Mesothelial cell of epicardium (in vitro differentiated cells): Measurements from ENCODE around the gene GGTLC1. TPM values are rescaled to one million over a fixed set of nuclear protein-coding genes. Genes with fewer than 3 reads are reported as not detected.

Experiments used
- DNase-seq, 2 experiments: peaks; one replicate each; pipeline ENCODE4 v3.0.0; 2021; ENCODE audit warnings: low spot score in 2 of 2; ENCODE audit not compliant: unreplicated experiment in 2 of 2
- H3K27ac Mint-ChIP-seq: 2 replicates; pipeline ENCODE4 v1.8.0; 2021; ENCODE audit warnings: mixed read lengths
- H3K27me3 Mint-ChIP-seq: 2 replicates; pipeline ENCODE4 v1.8.0; 2021; ENCODE audit warnings: low read depth, mixed read lengths
- H3K36me3 Mint-ChIP-seq: 2 replicates; pipeline ENCODE4 v1.8.0; 2021; ENCODE audit warnings: mixed read lengths
- H3K4me1 Mint-ChIP-seq: 2 replicates; pipeline ENCODE4 v1.8.0; 2021; ENCODE audit warnings: mixed read lengths
- H3K4me3 Mint-ChIP-seq: 2 replicates; pipeline ENCODE4 v1.8.0; 2021; ENCODE audit warnings: mild to moderate bottlenecking, moderate library complexity, mixed read lengths
- H3K9me3 Mint-ChIP-seq: 2 replicates; pipeline ENCODE4 v1.8.0; 2021; ENCODE audit warnings: mixed read lengths
- total RNA-seq: library from RNA; stranded (reverse); gene quantifications from 3 replicates; pipeline ENCODE4 v1.2.1, GENCODE V29; 2021
- TF ChIP-seq, protein P1 (sequence below): fragments of 200-600 bp; sonication (generic); IDR thresholded peaks from one replicate; pipeline ENCODE4 v1.5.0; 2021; ENCODE audit warnings: antibody characterized with exemption; ENCODE audit not compliant: unreplicated experiment

The GGTLC1 gene
- total RNA-seq, 1 donor from 2014 or later: not detected

DNA sequence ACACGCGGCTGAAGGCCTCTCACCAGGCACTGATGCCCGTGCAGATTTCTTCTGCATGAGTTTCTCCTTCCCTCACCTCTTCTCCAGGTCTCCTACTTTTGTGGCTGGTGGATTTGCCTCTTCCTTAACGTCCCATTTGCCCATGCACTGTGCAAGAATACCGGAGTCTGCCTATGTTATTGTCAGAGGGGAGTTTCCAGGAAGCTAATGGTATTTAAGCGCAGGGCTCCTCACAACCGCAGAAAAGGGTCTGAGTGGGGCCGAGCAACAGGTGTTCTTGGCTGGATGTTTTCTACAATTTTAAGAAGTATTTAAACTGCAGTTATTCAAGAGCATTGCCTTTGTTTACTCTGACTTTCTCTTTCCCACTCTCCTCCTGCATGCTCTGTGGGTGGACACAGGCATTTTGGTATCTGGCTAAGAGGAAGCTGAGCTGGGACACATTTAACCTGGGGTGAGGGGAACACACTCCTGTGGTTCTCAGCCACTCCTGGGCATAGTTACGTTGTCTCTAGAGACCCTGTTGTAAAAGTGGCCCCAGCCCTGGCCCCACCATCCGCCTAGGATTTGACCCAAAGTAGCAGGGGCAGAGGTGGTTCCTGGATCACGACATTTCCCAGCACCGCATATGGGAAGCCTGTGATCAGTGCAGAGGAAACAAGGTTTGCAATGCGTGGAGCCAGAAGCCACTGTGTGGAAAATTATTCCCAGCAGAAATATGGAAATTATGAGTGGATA is 34.4 kb downstream of the GGTLC1 start:
- no peak overlapping the region for H3K27ac Mint-ChIP-seq
- no peaks in the 10 kb centered on the region for H3K36me3 Mint-ChIP-seq
- no peaks in the 10 kb centered on the region for H3K9me3 Mint-ChIP-seq
- TF ChIP-seq, protein P1, sequence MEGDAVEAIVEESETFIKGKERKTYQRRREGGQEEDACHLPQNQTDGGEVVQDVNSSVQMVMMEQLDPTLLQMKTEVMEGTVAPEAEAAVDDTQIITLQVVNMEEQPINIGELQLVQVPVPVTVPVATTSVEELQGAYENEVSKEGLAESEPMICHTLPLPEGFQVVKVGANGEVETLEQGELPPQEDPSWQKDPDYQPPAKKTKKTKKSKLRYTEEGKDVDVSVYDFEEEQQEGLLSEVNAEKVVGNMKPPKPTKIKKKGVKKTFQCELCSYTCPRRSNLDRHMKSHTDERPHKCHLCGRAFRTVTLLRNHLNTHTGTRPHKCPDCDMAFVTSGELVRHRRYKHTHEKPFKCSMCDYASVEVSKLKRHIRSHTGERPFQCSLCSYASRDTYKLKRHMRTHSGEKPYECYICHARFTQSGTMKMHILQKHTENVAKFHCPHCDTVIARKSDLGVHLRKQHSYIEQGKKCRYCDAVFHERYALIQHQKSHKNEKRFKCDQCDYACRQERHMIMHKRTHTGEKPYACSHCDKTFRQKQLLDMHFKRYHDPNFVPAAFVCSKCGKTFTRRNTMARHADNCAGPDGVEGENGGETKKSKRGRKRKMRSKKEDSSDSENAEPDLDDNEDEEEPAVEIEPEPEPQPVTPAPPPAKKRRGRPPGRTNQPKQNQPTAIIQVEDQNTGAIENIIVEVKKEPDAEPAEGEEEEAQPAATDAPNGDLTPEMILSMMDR: no peak
- no peaks in the 10 kb centered on the region for H3K4me1 Mint-ChIP-seq
- peaks cover 29% of the 10 kb centered on the region for H3K27me3 Mint-ChIP-seq
- DNase-seq: no peak
- no peak overlapping the region for H3K4me3 Mint-ChIP-seq

DNA sequence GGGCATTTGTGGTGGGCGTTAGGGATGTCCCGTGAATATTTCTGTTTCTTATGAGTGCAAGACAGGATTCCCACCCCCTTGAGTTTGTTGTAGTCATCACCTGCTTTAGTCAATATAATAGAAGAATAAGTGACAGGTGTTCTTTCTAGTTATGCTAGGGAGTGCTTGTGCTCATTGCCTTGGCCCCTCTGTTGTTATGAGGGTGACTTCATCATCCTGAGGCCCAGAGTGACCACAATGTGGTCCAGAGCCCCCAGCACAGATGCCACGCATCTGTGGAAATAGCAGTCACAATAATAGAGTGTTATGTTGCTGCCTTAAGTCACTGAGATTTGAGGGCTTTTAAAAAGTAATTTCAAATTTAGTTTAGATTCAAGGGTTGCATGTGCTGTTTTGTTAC is 42.4 kb downstream of the GGTLC1 start:
- H3K4me1 Mint-ChIP-seq: no peaks in the 10 kb centered on the region
- H3K27ac Mint-ChIP-seq: no peak overlapping the region
- DNase-seq: no peak
- H3K27me3 Mint-ChIP-seq: peaks cover 32% of the 10 kb centered on the region
- no peak overlapping the region for H3K4me3 Mint-ChIP-seq
- TF ChIP-seq, protein P1: no peak
- no peaks in the 10 kb centered on the region for H3K9me3 Mint-ChIP-seq
- no peaks in the 10 kb centered on the region for H3K36me3 Mint-ChIP-seq

DNA sequence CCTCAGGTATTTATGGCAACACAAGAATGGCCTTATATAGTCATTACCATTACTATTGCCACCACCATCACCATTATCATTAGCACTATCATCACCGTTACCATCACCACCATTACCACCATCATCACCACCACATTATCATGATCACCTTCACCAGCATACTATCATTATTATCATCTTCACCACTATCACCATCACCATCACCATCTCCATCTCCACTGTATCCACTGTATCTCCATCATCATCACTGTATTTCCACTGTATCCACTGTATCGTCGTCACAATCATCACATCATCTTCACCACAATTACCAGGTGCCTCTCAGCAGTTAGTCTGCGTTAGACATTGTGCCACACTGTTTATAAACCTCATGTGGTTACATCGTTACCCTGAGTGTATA is 45.3 kb downstream of the GGTLC1 start:
- no peaks in the 10 kb centered on the region for H3K36me3 Mint-ChIP-seq
- H3K4me1 Mint-ChIP-seq: no peaks in the 10 kb centered on the region
- no peak for DNase-seq
- peaks cover 6% of the 10 kb centered on the region for H3K9me3 Mint-ChIP-seq
- H3K27ac Mint-ChIP-seq: no peak overlapping the region
- TF ChIP-seq, protein P1: no peak
- peaks cover 22% of the 10 kb centered on the region for H3K27me3 Mint-ChIP-seq
- no peak overlapping the region for H3K4me3 Mint-ChIP-seq

DNA sequence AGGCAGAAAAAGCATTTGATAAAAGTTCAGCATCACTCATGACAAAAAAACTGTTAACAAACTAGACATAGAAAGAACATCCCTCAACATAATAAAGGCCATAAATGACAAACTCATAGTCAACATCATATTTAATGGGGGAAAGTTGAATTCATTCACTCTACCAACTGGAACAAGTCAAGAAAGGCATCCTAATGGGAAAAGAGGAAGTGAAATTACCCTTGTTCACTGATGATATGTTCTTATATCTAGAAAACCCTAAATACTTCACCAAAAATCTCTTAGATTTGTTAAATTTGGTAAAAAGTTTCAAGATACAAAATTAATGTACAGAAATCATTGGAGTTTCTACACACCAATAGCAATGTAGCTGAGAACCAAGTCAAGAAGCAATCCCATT is 48.9 kb downstream of the GGTLC1 start:
- TF ChIP-seq, protein P1: no peak
- Mint-ChIP-seq H3K4me1 (no peaks in the 10 kb centered on the region), H3K27me3 (peaks cover 7% of the 10 kb centered on the region), H3K27ac (no peak overlapping the region), H3K9me3 (peaks cover 6% of the 10 kb centered on the region), H3K36me3 (no peaks in the 10 kb centered on the region), H3K4me3 (no peak overlapping the region)
- DNase-seq: no peak

DNA sequence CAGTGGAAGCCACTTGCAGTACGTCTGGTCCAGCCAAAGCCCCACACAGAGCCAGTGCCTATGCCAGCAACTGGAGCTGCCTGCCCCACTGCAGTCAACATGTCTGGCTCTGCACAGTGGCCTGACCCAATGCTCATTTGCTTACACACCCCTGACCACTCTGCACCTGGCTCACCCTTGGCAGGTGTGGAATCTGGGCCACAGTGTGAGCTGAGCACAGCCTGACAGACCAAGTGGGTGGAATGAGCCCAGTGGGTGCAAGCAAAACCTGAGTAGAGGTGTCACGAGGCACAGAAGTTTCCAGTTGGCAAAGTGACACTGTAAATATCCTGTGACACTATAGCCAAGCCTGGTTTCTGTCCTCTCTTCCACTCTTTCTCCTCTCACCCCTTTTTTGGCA is 49.5 kb downstream of the GGTLC1 start:
- H3K4me1 Mint-ChIP-seq: no peaks in the 10 kb centered on the region
- H3K27ac Mint-ChIP-seq: no peak overlapping the region
- H3K9me3 Mint-ChIP-seq: peaks cover 6% of the 10 kb centered on the region

More for the DNA sequence above, 49.5 kb downstream of the GGTLC1 start:
- Mint-ChIP-seq H3K4me3 (no peak overlapping the region), H3K27me3 (peaks cover 11% of the 10 kb centered on the region), H3K36me3 (no peaks in the 10 kb centered on the region)
- TF ChIP-seq, protein P1: no peak
- no peak for DNase-seq
